ENCODE measurements around the gene ESR1. TPM values are rescaled to one million over a fixed set of nuclear protein-coding genes. Genes with fewer than 3 reads are reported as not detected.
"Not testable (repeated sequence)": the region's sequence is repeated elsewhere in the genome, so short reads cannot be mapped to it uniquely, and the experiment has no call there.

ESR1 gene
- total and polyA plus RNA-seq, 11 donors: 0.15 to 3.5 (median 0.93) TPM

GRCh38 chr6:151959086-151959485 lies 151.6 kb downstream of the ESR1 start:
- H3K27me3 ChIP-seq: no peaks in the 10 kb centered on the region
- H3K4me3 ChIP-seq: no peak overlapping the region
- intact Hi-C loops (cut with DNase I): no loop called here
- ATAC-seq (no peak), DNase-seq (no peak)
- H3K27ac ChIP-seq: no peak overlapping the region
- no peak for TF ChIP-seq CTCF (IDR thresholded peaks at IDR 0.05)
- no peak for TF ChIP-seq POLR2A (IDR thresholded peaks at IDR 0.05)
- WGBS, 4 donors: 64 to 85% (median 77%) methylated on average over 3 of the region's 3 CpGs
- no peaks in the 10 kb centered on the region for H3K4me1 ChIP-seq
- no peaks in the 10 kb centered on the region for H3K36me3 ChIP-seq
- no peaks in the 10 kb centered on the region for H3K9me3 ChIP-seq

- intact Hi-C loops (cut with DNase I): no loop called here
Measured at GRCh38 chr6:151961809-151962208, 154.3 kb downstream of the ESR1 start.

GRCh38 chr6:151962246-151962846 lies 154.9 kb downstream of the ESR1 start:
- ATAC-seq: no peak
- Histone ChIP-seq H3K36me3 (no peaks in the 10 kb centered on the region), H3K9me3 (peaks cover 0 to 2% (median 0%) of the 10 kb centered on the region in 12 donors), H3K27ac (no peak overlapping the region), H3K4me3 (no peak overlapping the region), H3K27me3 (no peaks in the 10 kb centered on the region), H3K4me1 (no peaks in the 10 kb centered on the region)
- intact Hi-C loops (cut with DNase I): no loop called here
- 69 to 78% (median 72%) methylated on average over 5 of the region's 5 CpGs for WGBS, 4 donors
- no peak for DNase-seq
- no peak for TF ChIP-seq CTCF (IDR thresholded peaks at IDR 0.05)
- TF ChIP-seq POLR2A (IDR thresholded peaks at IDR 0.05): no peak

More at GRCh38 chr6:151961809-151962208, 154.3 kb downstream of the ESR1 start:
- WGBS, 4 donors: 55 to 86% (median 70%) methylated on average over 5 of the region's 5 CpGs
- no peak overlapping the region for H3K27ac ChIP-seq
- H3K36me3 ChIP-seq: no peaks in the 10 kb centered on the region
- H3K27me3 ChIP-seq: no peaks in the 10 kb centered on the region
- no peak for TF ChIP-seq POLR2A (IDR thresholded peaks at IDR 0.05)
- TF ChIP-seq CTCF (IDR thresholded peaks at IDR 0.05): no peak
- ATAC-seq (no peak), DNase-seq (no peak)
- H3K9me3 ChIP-seq: no peaks in the 10 kb centered on the region
- H3K4me3 ChIP-seq: no peak overlapping the region
- H3K4me1 ChIP-seq: no peaks in the 10 kb centered on the region

GRCh38 chr6:151963001-151963400 lies 155.5 kb downstream of the ESR1 start:
- WGBS, 4 donors: 57 to 76% (median 67%) methylated on average over 2 of the region's 2 CpGs
- ATAC-seq: no peak

GRCh38 chr6:151964412-151964811 lies 156.9 kb downstream of the ESR1 start:
- H3K27me3 ChIP-seq; H3K27ac ChIP-seq; H3K9me3 ChIP-seq; intact Hi-C loops (cut with DNase I); DNase-seq; H3K4me3 ChIP-seq; H3K36me3 ChIP-seq; H3K4me1 ChIP-seq; ATAC-seq: not testable (repeated sequence)
- 90 to 95% (median 92%) methylated on average over 4 of the region's 4 CpGs for WGBS, 4 donors

More at GRCh38 chr6:151963001-151963400, 155.5 kb downstream of the ESR1 start:
- no peak for DNase-seq
- peaks cover 0 to 3% (median 0%) of the 10 kb centered on the region in 12 donors for H3K9me3 ChIP-seq
- no peaks in the 10 kb centered on the region for H3K27me3 ChIP-seq
- no peaks in the 10 kb centered on the region for H3K36me3 ChIP-seq
- H3K4me3 ChIP-seq: no peak overlapping the region
- TF ChIP-seq CTCF (IDR thresholded peaks at IDR 0.05) (no peak), POLR2A (IDR thresholded peaks at IDR 0.05) (no peak)
- H3K27ac ChIP-seq: no peak overlapping the region
- intact Hi-C loops (cut with DNase I): no loop called here
- H3K4me1 ChIP-seq: no peaks in the 10 kb centered on the region
